Measurements from ENCODE around the gene WTIP.

Gene WTIP

GRCh38 chr19:34556488-34556887 lies 74.9 kb downstream of the WTIP start:
- Mint-ChIP-seq H3K36me3 (ENCODE audit: low read depth) (no peaks in the 10 kb centered on the region), H3K4me1 (ENCODE audit: low read depth) (no peaks in the 10 kb centered on the region), H3K27me3 (peaks cover 22% of the 10 kb centered on the region), H3K9me3 (peaks cover 13% of the 10 kb centered on the region), H3K4me3 (no peak overlapping the region), H3K27ac (no peak overlapping the region)

GRCh38 chr19:34559045-34559444 lies 77.5 kb downstream of the WTIP start:
- Mint-ChIP-seq H3K36me3 (ENCODE audit: low read depth) (no peaks in the 10 kb centered on the region), H3K27me3 (peaks cover 22% of the 10 kb centered on the region), H3K9me3 (peaks cover 3% of the 10 kb centered on the region), H3K27ac (no peak overlapping the region), H3K4me3 (no peak overlapping the region), H3K4me1 (ENCODE audit: low read depth) (no peaks in the 10 kb centered on the region)

- Mint-ChIP-seq H3K9me3 (peaks cover 15% of the 10 kb centered on the region), H3K27ac (no peak overlapping the region), H3K4me1 (ENCODE audit: low read depth) (no peaks in the 10 kb centered on the region), H3K4me3 (no peak overlapping the region), H3K36me3 (ENCODE audit: low read depth) (no peaks in the 10 kb centered on the region), H3K27me3 (peaks cover 26% of the 10 kb centered on the region)
These were observed 78.7 kb downstream of the WTIP start for GRCh38 chr19:34560229-34560628.

All from stimulated activated naive CD8-positive, alpha-beta T cell treated with anti-CD3 and anti-CD28 coated beads, Interleukin-15, Interleukin-2, amounts not matched to agents 100 ng/mL and 50 ng/mL, for 24 hours (primary cell).